ENCODE data around the gene HHAT.

The HHAT gene

GRCh38 chr1:210298296-210298695 is 30.4 kb upstream of the HHAT start:
- Mint-ChIP-seq H3K27ac (peak overlapping the region in 2 of 3 experiments; percentile 28 to 35), H3K36me3 (ENCODE audit: low read depth) (no peaks in the 10 kb centered on the region), H3K4me3 (no peak overlapping the region), H3K27me3 (ENCODE audit: low read depth) (peaks cover 28% of the 10 kb centered on the region), H3K4me1 (peaks cover 63% of the 10 kb centered on the region), H3K9me3 (no peaks in the 10 kb centered on the region)
- TF ChIP-seq, protein P1, sequence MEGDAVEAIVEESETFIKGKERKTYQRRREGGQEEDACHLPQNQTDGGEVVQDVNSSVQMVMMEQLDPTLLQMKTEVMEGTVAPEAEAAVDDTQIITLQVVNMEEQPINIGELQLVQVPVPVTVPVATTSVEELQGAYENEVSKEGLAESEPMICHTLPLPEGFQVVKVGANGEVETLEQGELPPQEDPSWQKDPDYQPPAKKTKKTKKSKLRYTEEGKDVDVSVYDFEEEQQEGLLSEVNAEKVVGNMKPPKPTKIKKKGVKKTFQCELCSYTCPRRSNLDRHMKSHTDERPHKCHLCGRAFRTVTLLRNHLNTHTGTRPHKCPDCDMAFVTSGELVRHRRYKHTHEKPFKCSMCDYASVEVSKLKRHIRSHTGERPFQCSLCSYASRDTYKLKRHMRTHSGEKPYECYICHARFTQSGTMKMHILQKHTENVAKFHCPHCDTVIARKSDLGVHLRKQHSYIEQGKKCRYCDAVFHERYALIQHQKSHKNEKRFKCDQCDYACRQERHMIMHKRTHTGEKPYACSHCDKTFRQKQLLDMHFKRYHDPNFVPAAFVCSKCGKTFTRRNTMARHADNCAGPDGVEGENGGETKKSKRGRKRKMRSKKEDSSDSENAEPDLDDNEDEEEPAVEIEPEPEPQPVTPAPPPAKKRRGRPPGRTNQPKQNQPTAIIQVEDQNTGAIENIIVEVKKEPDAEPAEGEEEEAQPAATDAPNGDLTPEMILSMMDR (IDR thresholded peaks at IDR 0.05; ENCODE audit: unreplicated experiment in 3 of 3): no peak

- peak overlapping the region in 2 of 3 experiments; percentile 28 to 35 for H3K27ac Mint-ChIP-seq
- no peaks in the 10 kb centered on the region for H3K9me3 Mint-ChIP-seq
- peaks cover 28% of the 10 kb centered on the region for H3K27me3 Mint-ChIP-seq (ENCODE audit: low read depth)
- TF ChIP-seq, protein P1 (IDR thresholded peaks at IDR 0.05; ENCODE audit: unreplicated experiment in 3 of 3): no peak
- no peaks in the 10 kb centered on the region for H3K36me3 Mint-ChIP-seq (ENCODE audit: low read depth)
- no peak overlapping the region for H3K4me3 Mint-ChIP-seq
- H3K4me1 Mint-ChIP-seq: peaks cover 59% of the 10 kb centered on the region
Observed at GRCh38 chr1:210298936-210299335, 29.8 kb upstream of the HHAT start.

DNA sequence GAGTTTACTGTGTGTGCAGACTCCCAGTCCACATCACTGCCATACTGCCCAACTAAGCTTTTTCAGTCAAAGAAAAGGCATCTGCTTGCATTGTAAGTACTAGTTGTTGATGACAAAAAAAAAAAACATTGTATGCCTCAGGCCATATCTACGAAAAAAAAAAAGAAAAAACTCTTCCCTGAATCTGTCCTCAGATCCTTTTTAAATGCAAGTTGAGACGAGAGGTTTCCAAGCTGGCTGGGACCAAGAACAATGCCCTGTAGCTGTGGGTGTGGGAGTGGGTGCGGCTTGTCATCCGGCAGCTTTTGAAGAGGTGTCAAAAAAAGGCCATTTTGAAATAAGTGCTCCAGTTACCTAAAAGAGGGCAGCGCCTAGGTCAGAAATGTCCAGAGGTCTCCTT is 29.2 kb upstream of the HHAT start:
- TF ChIP-seq, protein P1 (IDR thresholded peaks at IDR 0.05; ENCODE audit: unreplicated experiment in 3 of 3): no peak
- Mint-ChIP-seq H3K36me3 (ENCODE audit: low read depth) (no peaks in the 10 kb centered on the region), H3K9me3 (no peaks in the 10 kb centered on the region), H3K27me3 (ENCODE audit: low read depth) (peaks cover 29% of the 10 kb centered on the region), H3K27ac (no peak overlapping the region), H3K4me3 (no peak overlapping the region), H3K4me1 (peaks cover 56% of the 10 kb centered on the region)

DNA sequence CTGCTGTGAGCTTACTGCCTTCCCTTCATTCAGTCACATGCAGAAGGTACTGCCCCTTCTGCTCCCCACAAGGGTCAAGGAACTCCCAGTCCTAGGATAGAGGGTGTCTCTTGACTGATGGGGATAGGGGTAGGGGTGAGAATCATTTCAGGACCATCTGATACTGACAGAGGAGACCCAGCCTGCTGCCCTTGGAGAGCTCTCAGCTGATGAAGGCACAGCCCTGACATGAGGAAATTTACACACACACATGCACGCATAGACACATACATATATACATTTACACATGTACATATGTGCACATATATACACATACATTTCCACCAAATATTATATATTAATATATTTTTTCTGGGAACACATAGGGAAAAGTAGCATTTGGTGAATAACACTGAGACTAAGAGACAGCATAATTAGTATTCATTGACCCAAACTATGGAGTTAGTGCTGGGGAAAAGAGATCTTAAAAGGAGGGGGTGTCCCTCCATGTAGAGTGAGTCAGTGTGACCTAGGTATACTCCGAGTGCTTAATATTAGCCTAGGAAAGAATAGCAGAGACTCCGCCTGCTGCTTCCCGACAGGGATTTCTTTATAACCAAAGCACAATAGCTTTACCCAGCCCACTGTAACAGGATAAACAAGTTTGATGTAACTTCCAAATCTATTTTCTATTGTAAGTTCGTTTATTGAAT is 27.6 kb upstream of the HHAT start:
- H3K27ac Mint-ChIP-seq: peak overlapping the region; percentile 8 to 65 (median 19)
- no peaks in the 10 kb centered on the region for H3K9me3 Mint-ChIP-seq
- H3K27me3 Mint-ChIP-seq (ENCODE audit: low read depth): peaks cover 17% of the 10 kb centered on the region
- peaks cover 40% of the 10 kb centered on the region for H3K4me1 Mint-ChIP-seq
- no peak overlapping the region for H3K4me3 Mint-ChIP-seq
- no peaks in the 10 kb centered on the region for H3K36me3 Mint-ChIP-seq (ENCODE audit: low read depth)
- TF ChIP-seq, protein P1 (IDR thresholded peaks at IDR 0.05; ENCODE audit: unreplicated experiment in 3 of 3): no peak

DNA sequence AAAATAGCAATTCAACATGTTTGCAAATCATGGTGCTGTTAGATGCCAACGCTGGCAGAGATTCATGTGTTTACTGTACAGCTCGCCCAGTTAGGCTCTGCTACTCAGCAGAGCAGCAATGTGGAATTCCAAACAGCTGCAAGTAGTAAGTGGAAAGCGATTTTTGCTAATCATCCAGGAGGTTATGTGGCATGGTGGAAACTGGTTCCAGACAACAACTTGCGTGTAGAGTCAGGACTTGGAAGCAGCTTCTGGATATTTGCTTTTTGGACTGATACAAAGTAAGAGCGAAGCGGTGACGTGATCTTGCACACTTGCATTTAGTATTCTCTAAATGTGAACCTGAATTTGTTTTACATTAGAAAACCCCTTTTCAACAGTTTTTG is 27.1 kb upstream of the HHAT start:
- peak overlapping the region; percentile 8 to 65 (median 19) for H3K27ac Mint-ChIP-seq
- peaks cover 40% of the 10 kb centered on the region for H3K4me1 Mint-ChIP-seq
- H3K36me3 Mint-ChIP-seq (ENCODE audit: low read depth): no peaks in the 10 kb centered on the region
- TF ChIP-seq, protein P1 (IDR thresholded peaks at IDR 0.05; ENCODE audit: unreplicated experiment in 3 of 3): no peak
- peaks cover 17% of the 10 kb centered on the region for H3K27me3 Mint-ChIP-seq (ENCODE audit: low read depth)
- no peaks in the 10 kb centered on the region for H3K9me3 Mint-ChIP-seq
- H3K4me3 Mint-ChIP-seq: no peak overlapping the region

- Mint-ChIP-seq H3K4me3 (no peak overlapping the region), H3K9me3 (no peaks in the 10 kb centered on the region), H3K4me1 (peaks cover 34% of the 10 kb centered on the region), H3K27me3 (ENCODE audit: low read depth) (peaks cover 13% of the 10 kb centered on the region), H3K36me3 (ENCODE audit: low read depth) (no peaks in the 10 kb centered on the region), H3K27ac (peak overlapping the region in 1 of 3 experiments; percentile 24)
- TF ChIP-seq, protein P1 (IDR thresholded peaks at IDR 0.05; ENCODE audit: unreplicated experiment in 3 of 3): no peak
Observed at GRCh38 chr1:210302501-210302900, 26.2 kb upstream of the HHAT start.
